Measurements from ENCODE around the gene TPCN2.
A peak's percentile ranks its signal among the peaks of the same experiment; 100 is the strongest.

Gene TPCN2

GRCh38 chr11:69171476-69172240 is 122.9 kb downstream of the TPCN2 start:
- no peak for DNase-seq (ENCODE audit: low read depth)
- no peak overlapping the region for H3K4me3 ChIP-seq (ENCODE audit: low read depth, low read length)
- TF ChIP-seq MYC (IDR thresholded peaks at IDR 0.05; ENCODE audit: low read depth, low read length), result no peak
- no peak for TF ChIP-seq MAX (IDR thresholded peaks at IDR 0.05; ENCODE audit: low read depth, low read length)
- no peak for TF ChIP-seq POLR2A (IDR thresholded peaks at IDR 0.05; ENCODE audit: extremely low read depth, insufficient read length)
- TF ChIP-seq CTCF (IDR thresholded peaks at IDR 0.05; ENCODE audit: low read depth, low read length), result no peak

- H3K4me3 ChIP-seq (ENCODE audit: low read depth, low read length), result no peak overlapping the region
- DNase-seq (ENCODE audit: low read depth), result peak; percentile 50
- TF ChIP-seq CTCF (IDR thresholded peaks at IDR 0.05; ENCODE audit: low read depth, low read length) (no peak), POLR2A (IDR thresholded peaks at IDR 0.05; ENCODE audit: extremely low read depth, insufficient read length) (no peak), MYC (IDR thresholded peaks at IDR 0.05; ENCODE audit: low read depth, low read length) (peak; percentile 49; the same call in 1 of the 2 replicates), MAX (IDR thresholded peaks at IDR 0.05; ENCODE audit: low read depth, low read length) (no peak)
These were observed 123.9 kb downstream of the TPCN2 start for GRCh38 chr11:69172674-69173073.

- no peak for DNase-seq (ENCODE audit: low read depth)
- no peak overlapping the region for H3K4me3 ChIP-seq (ENCODE audit: low read depth, low read length)
- TF ChIP-seq MYC (IDR thresholded peaks at IDR 0.05; ENCODE audit: low read depth, low read length) (no peak), MAX (IDR thresholded peaks at IDR 0.05; ENCODE audit: low read depth, low read length) (no peak), CTCF (IDR thresholded peaks at IDR 0.05; ENCODE audit: low read depth, low read length) (no peak), POLR2A (IDR thresholded peaks at IDR 0.05; ENCODE audit: extremely low read depth, insufficient read length) (no peak)
These were observed 124.6 kb downstream of the TPCN2 start for GRCh38 chr11:69173331-69173730.

- H3K4me3 ChIP-seq (ENCODE audit: low read depth, low read length), result no peak overlapping the region
- no peak for DNase-seq (ENCODE audit: low read depth)
These were observed 125.3 kb downstream of the TPCN2 start for GRCh38 chr11:69173925-69174581.

GRCh38 chr11:69174841-69175240 is 126.1 kb downstream of the TPCN2 start:
- H3K4me3 ChIP-seq (ENCODE audit: low read depth, low read length), result no peak overlapping the region
- no peak for TF ChIP-seq CTCF (IDR thresholded peaks at IDR 0.05; ENCODE audit: low read depth, low read length)
- TF ChIP-seq MAX (IDR thresholded peaks at IDR 0.05; ENCODE audit: low read depth, low read length), result no peak
- TF ChIP-seq MYC (IDR thresholded peaks at IDR 0.05; ENCODE audit: low read depth, low read length), result no peak
- TF ChIP-seq POLR2A (IDR thresholded peaks at IDR 0.05; ENCODE audit: extremely low read depth, insufficient read length), result no peak
- no peak for DNase-seq (ENCODE audit: low read depth)

More at GRCh38 chr11:69173925-69174581, 125.3 kb downstream of the TPCN2 start:
- TF ChIP-seq MYC (IDR thresholded peaks at IDR 0.05; ENCODE audit: low read depth, low read length), result no peak
- no peak for TF ChIP-seq CTCF (IDR thresholded peaks at IDR 0.05; ENCODE audit: low read depth, low read length)
- TF ChIP-seq MAX (IDR thresholded peaks at IDR 0.05; ENCODE audit: low read depth, low read length), result no peak
- no peak for TF ChIP-seq POLR2A (IDR thresholded peaks at IDR 0.05; ENCODE audit: extremely low read depth, insufficient read length)
